Ishikawa (cell line): ENCODE data around the gene GSTM2.

Source experiments
- EP300 ChIP-seq: IDR thresholded peaks from 2 replicates; pipeline ENCODE4 v1.6.1; 2012; ENCODE audit warnings: borderline replicate concordance
- RAD21 ChIP-seq: IDR thresholded peaks from 2 replicates; pipeline ENCODE4 v1.6.1; 2012; ENCODE audit warnings: low read depth
- TEAD4 ChIP-seq: IDR thresholded peaks from 2 replicates; pipeline ENCODE4 v1.6.1; 2012
- ZBTB7A ChIP-seq: IDR thresholded peaks from 2 replicates; pipeline ENCODE4 v1.6.1; 2012; ENCODE audit warnings: low read depth
- TF ChIP-seq, protein P1 (sequence below): IDR thresholded peaks from 2 replicates; pipeline ENCODE4 v1.6.1; 2012

DNA sequence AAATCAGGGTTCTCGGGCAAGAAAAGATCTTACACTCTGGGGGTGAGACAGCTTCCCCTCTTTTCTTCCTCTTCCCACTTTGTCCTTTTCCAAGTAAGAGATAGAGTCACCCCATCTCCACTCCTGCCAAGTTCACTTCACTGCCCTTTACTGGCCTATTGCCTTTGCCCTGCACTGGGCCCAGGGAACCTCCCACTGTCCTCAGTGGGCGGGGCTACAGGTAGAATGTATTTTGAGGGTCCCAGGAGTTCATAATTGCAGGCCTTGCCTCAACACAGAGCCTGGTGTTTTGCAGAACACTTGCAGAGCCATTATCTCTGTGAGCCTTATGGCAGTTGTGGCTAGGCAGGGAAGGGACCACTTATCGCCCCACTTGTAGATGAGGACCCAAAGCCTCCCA, 45.0 kb upstream of the GSTM2 start:
- no peak for TF ChIP-seq TEAD4
- TF ChIP-seq ZBTB7A, result no peak
- TF ChIP-seq, protein P1, sequence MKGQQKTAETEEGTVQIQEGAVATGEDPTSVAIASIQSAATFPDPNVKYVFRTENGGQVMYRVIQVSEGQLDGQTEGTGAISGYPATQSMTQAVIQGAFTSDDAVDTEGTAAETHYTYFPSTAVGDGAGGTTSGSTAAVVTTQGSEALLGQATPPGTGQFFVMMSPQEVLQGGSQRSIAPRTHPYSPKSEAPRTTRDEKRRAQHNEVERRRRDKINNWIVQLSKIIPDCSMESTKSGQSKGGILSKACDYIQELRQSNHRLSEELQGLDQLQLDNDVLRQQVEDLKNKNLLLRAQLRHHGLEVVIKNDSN, result no peak
- TF ChIP-seq EP300, result no peak
- no peak for TF ChIP-seq RAD21
